Type B pancreatic cell (in vitro differentiated cells): Measurements from ENCODE around the gene ATP4B. TPM values are rescaled to one million over a fixed set of nuclear protein-coding genes. Genes with fewer than 3 reads are reported as not detected.

ENCODE experiments used
- DNase-seq: peaks from one replicate; pipeline ENCODE4 v3.0.0; 2021; ENCODE audit warnings: mixed read lengths; ENCODE audit not compliant: unreplicated experiment; ENCODE audit errors: extremely low spot score
- H3K27ac Mint-ChIP-seq: 2 replicates; pipeline ENCODE4 v1.8.0; 2021; ENCODE audit warnings: mild to moderate bottlenecking, mixed read lengths
- H3K27me3 Mint-ChIP-seq: 2 replicates; pipeline ENCODE4 v1.8.0; 2021; ENCODE audit warnings: mixed read lengths
- H3K36me3 Mint-ChIP-seq: 2 replicates; pipeline ENCODE4 v1.8.0; 2021; ENCODE audit warnings: mixed read lengths
- H3K4me1 Mint-ChIP-seq: one replicate; pipeline ENCODE4 v1.8.0; 2021; ENCODE audit warnings: mixed read lengths; ENCODE audit not compliant: unreplicated experiment
- H3K4me3 Mint-ChIP-seq: 2 replicates; pipeline ENCODE4 v1.8.0; 2021; ENCODE audit warnings: mild to moderate bottlenecking, mixed read lengths
- H3K9me3 Mint-ChIP-seq: 2 replicates; pipeline ENCODE4 v1.8.0; 2021; ENCODE audit warnings: mixed read lengths
- CTCF ChIP-seq: fragments of 200-600 bp; sonication (generic); conservative IDR thresholded peaks from 2 replicates; pipeline ENCODE4 v1.5.0; 2021; ENCODE audit warnings: antibody characterized with exemption, mild to moderate bottlenecking
- total RNA-seq: library from RNA; stranded (reverse); gene quantifications from 2 replicates; pipeline ENCODE4 v1.2.1, GENCODE V29; 2021; ENCODE audit warnings: low replicate concordance

ATP4B gene
- total RNA-seq, 1 donor from 2014 or later: 26.7 TPM

GRCh38 chr13:113638173-113638746 is 19.7 kb downstream of the ATP4B start:
- H3K9me3 Mint-ChIP-seq: peaks cover 4% of the 10 kb centered on the region
- H3K4me1 Mint-ChIP-seq: no peaks in the 10 kb centered on the region
- no peaks in the 10 kb centered on the region for H3K27me3 Mint-ChIP-seq
- H3K36me3 Mint-ChIP-seq: peaks cover 50% of the 10 kb centered on the region
- no peak overlapping the region for H3K4me3 Mint-ChIP-seq
- no peak for TF ChIP-seq CTCF
- DNase-seq: peak; percentile 39
- no peak overlapping the region for H3K27ac Mint-ChIP-seq

- peak; percentile 65 for DNase-seq
- no peaks in the 10 kb centered on the region for H3K4me1 Mint-ChIP-seq
- H3K4me3 Mint-ChIP-seq: no peak overlapping the region
- H3K27ac Mint-ChIP-seq: no peak overlapping the region
- no peak for TF ChIP-seq CTCF
- peaks cover 4% of the 10 kb centered on the region for H3K9me3 Mint-ChIP-seq
- no peaks in the 10 kb centered on the region for H3K27me3 Mint-ChIP-seq
- H3K36me3 Mint-ChIP-seq: peaks cover 52% of the 10 kb centered on the region
Measured at GRCh38 chr13:113637262-113638160, 20.5 kb downstream of the ATP4B start.

GRCh38 chr13:113636266-113636963 is 21.6 kb downstream of the ATP4B start:
- Mint-ChIP-seq H3K36me3 (peaks cover 44% of the 10 kb centered on the region), H3K9me3 (no peaks in the 10 kb centered on the region), H3K4me1 (no peaks in the 10 kb centered on the region), H3K27me3 (no peaks in the 10 kb centered on the region), H3K27ac (no peak overlapping the region), H3K4me3 (no peak overlapping the region)
- TF ChIP-seq CTCF: no peak
- DNase-seq: peak; percentile 55

- no peaks in the 10 kb centered on the region for H3K27me3 Mint-ChIP-seq
- no peak overlapping the region for H3K27ac Mint-ChIP-seq
- peaks cover 42% of the 10 kb centered on the region for H3K36me3 Mint-ChIP-seq
- DNase-seq: no peak
- no peaks in the 10 kb centered on the region for H3K9me3 Mint-ChIP-seq
- TF ChIP-seq CTCF: no peak
- H3K4me3 Mint-ChIP-seq: no peak overlapping the region
- no peaks in the 10 kb centered on the region for H3K4me1 Mint-ChIP-seq
Measured at GRCh38 chr13:113635709-113636108, 22.3 kb downstream of the ATP4B start.

GRCh38 chr13:113635048-113635420 is 23.0 kb downstream of the ATP4B start:
- Mint-ChIP-seq H3K27ac (no peak overlapping the region), H3K36me3 (peaks cover 40% of the 10 kb centered on the region)

More at GRCh38 chr13:113635048-113635420, 23.0 kb downstream of the ATP4B start:
- Mint-ChIP-seq H3K4me1 (no peaks in the 10 kb centered on the region), H3K4me3 (no peak overlapping the region), H3K9me3 (no peaks in the 10 kb centered on the region), H3K27me3 (no peaks in the 10 kb centered on the region)
- no peak for TF ChIP-seq CTCF
- DNase-seq: no peak
